ENCODE measurements around the gene DOCK10. TPM values are rescaled to one million over a fixed set of nuclear protein-coding genes. Genes with fewer than 3 reads are reported as not detected.

Gene DOCK10
- total RNA-seq, 4 donors from 2014 or later = 16.7 to 37.2 (median 20.8) TPM

- WGBS, 2 donors = 83 to 86% methylated on average over 2 of the region's 2 CpGs
- no peak for DNase-seq (ENCODE audit: low spot score in 2 of 2)
- Histone ChIP-seq H3K36me3 (no peaks in the 10 kb centered on the region), H3K9me3 (no peaks in the 10 kb centered on the region), H3K27me3 (no peaks in the 10 kb centered on the region), H3K4me3 (no peak overlapping the region), H3K27ac (no peak overlapping the region), H3K4me1 (peaks cover 0 to 19% (median 10%) of the 10 kb centered on the region in 4 donors)
- no peak for TF ChIP-seq POLR2A (IDR thresholded peaks at IDR 0.05)
- no peak for TF ChIP-seq CTCF (IDR thresholded peaks at IDR 0.05)
- no peak for TF ChIP-seq EP300 (IDR thresholded peaks at IDR 0.05)
Measured at GRCh38 chr2:224941960-224942359, 100.3 kb downstream of the DOCK10 start.

- no peaks in the 10 kb centered on the region for H3K36me3 ChIP-seq
- H3K4me3 ChIP-seq = no peak overlapping the region
- H3K27me3 ChIP-seq = no peaks in the 10 kb centered on the region
- peaks cover 0 to 19% (median 10%) of the 10 kb centered on the region in 4 donors for H3K4me1 ChIP-seq
- WGBS, 2 donors = 97 to 99% methylated on average over 3 of the region's 3 CpGs
- H3K9me3 ChIP-seq = no peaks in the 10 kb centered on the region
- DNase-seq (ENCODE audit: low spot score in 2 of 2) = no peak
- no peak overlapping the region for H3K27ac ChIP-seq
- TF ChIP-seq EP300 (IDR thresholded peaks at IDR 0.05) = no peak
Measured at GRCh38 chr2:224940618-224941017, 101.7 kb downstream of the DOCK10 start.

GRCh38 chr2:224938651-224939182 lies 103.6 kb downstream of the DOCK10 start:
- Histone ChIP-seq H3K4me3 (no peak overlapping the region), H3K4me1 (peaks cover 0 to 28% (median 11%) of the 10 kb centered on the region in 4 donors), H3K27me3 (no peaks in the 10 kb centered on the region), H3K36me3 (no peaks in the 10 kb centered on the region), H3K9me3 (no peaks in the 10 kb centered on the region), H3K27ac (peak overlapping the region in 2 of 4 donors; percentile 4 to 45)
- no peak for DNase-seq (ENCODE audit: low spot score in 2 of 2)
- TF ChIP-seq CTCF (IDR thresholded peaks at IDR 0.05) (no peak), POLR2A (IDR thresholded peaks at IDR 0.05) (no peak), EP300 (IDR thresholded peaks at IDR 0.05) (no peak)
- WGBS, 2 donors = 25 to 27% methylated on average over 6 of the region's 6 CpGs

- no peaks in the 10 kb centered on the region for H3K27me3 ChIP-seq
- peaks cover 0 to 28% (median 11%) of the 10 kb centered on the region in 4 donors for H3K4me1 ChIP-seq
- H3K4me3 ChIP-seq = no peak overlapping the region
- H3K9me3 ChIP-seq = no peaks in the 10 kb centered on the region
- no peak overlapping the region for H3K27ac ChIP-seq
- DNase-seq (ENCODE audit: low spot score in 2 of 2) = no peak
- H3K36me3 ChIP-seq = no peaks in the 10 kb centered on the region
- WGBS, 2 donors = 81 to 83% methylated on average over 5 of the region's 5 CpGs
- TF ChIP-seq CTCF (IDR thresholded peaks at IDR 0.05) (no peak), POLR2A (IDR thresholded peaks at IDR 0.05) (no peak), EP300 (IDR thresholded peaks at IDR 0.05) (no peak)
Measured at GRCh38 chr2:224937887-224938286, 104.4 kb downstream of the DOCK10 start.

- Histone ChIP-seq H3K27me3 (no peaks in the 10 kb centered on the region), H3K27ac (no peak overlapping the region), H3K9me3 (no peaks in the 10 kb centered on the region), H3K4me3 (no peak overlapping the region), H3K36me3 (peaks cover 0 to 11% (median 0%) of the 10 kb centered on the region in 3 donors), H3K4me1 (peaks cover 0 to 32% (median 16%) of the 10 kb centered on the region in 4 donors)
- WGBS, 2 donors = 72 to 74% methylated on average over 5 of the region's 5 CpGs
- no peak for DNase-seq (ENCODE audit: low spot score in 2 of 2)
- TF ChIP-seq CTCF (IDR thresholded peaks at IDR 0.05) (no peak), EP300 (IDR thresholded peaks at IDR 0.05) (no peak), POLR2A (IDR thresholded peaks at IDR 0.05) (no peak)
Measured at GRCh38 chr2:224934526-224935188, 107.6 kb downstream of the DOCK10 start.
